HFF-Myc (cell line): ENCODE results near the gene ASPG.

Source experiments
- DNase-seq: peaks from one replicate; pipeline ENCODE4 v3.0.0-alpha.2; 2011; ENCODE audit warnings: low read depth; ENCODE audit errors: extremely low read depth
- H3K4me3 ChIP-seq: replicated peaks from 2 replicates; pipeline ENCODE4 v1.5.1; 2011; ENCODE audit warnings: low read depth, mild to moderate bottlenecking, control low read depth, low read length
- CTCF ChIP-seq: IDR thresholded peaks from 2 replicates; pipeline ENCODE4 v1.5.1; 2012; ENCODE audit warnings: mild to moderate bottlenecking, low read depth, low read length, control low read depth; ENCODE audit errors: missing control alignments

Gene ASPG

GRCh38 chr14:104135904-104136471 is 50.5 kb downstream of the ASPG start:
- TF ChIP-seq CTCF, result no peak
- peak overlapping the region; percentile 40 for H3K4me3 ChIP-seq
- DNase-seq, result no peak

DNA sequence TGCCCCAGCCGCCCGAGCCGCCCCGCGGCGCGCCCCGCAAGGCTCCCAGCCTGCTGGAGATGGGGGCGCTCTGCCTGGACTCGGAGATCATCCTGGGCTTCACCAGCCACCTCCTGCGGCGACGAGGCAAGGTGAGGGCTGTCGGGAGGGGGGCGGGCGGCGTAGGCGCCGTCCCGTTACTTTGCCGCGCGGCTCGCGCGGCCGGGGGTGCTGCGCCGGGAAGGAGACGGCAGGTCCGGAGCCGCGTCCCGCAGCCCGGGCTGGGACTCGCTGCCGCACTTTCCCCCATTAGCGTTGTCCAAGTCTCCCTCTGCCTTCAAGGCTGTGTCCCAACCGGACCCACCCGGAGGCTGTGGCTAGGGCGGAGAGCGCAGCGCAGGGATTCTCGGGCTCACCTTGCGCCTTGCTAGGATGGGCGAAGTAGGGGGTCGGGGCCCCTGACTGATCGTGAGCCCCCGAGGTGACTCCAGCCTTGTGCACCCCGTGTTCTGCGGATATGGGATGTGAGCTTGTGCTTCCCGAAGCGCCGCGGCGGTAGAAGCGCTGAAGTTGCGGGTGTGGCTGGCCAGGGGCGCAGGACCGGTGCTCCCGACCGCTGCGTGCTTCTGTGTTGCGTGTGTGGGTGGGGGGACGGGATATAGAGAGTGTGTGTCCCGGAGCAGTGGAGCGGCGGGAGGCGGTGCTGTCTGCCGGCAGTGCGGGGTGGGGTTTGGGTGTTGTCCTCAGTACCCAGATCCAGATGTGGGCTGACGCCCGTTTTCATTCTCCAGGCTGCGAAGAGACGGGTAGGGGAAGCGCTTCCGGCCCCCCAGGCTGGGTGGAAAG is 51.2 kb downstream of the ASPG start:
- no peak for TF ChIP-seq CTCF
- H3K4me3 ChIP-seq, result peak overlapping the region; percentile 40
- DNase-seq, result no peak

GRCh38 chr14:104137297-104138097 is 52.0 kb downstream of the ASPG start:
- peak overlapping the region; percentile 65 for H3K4me3 ChIP-seq

DNA sequence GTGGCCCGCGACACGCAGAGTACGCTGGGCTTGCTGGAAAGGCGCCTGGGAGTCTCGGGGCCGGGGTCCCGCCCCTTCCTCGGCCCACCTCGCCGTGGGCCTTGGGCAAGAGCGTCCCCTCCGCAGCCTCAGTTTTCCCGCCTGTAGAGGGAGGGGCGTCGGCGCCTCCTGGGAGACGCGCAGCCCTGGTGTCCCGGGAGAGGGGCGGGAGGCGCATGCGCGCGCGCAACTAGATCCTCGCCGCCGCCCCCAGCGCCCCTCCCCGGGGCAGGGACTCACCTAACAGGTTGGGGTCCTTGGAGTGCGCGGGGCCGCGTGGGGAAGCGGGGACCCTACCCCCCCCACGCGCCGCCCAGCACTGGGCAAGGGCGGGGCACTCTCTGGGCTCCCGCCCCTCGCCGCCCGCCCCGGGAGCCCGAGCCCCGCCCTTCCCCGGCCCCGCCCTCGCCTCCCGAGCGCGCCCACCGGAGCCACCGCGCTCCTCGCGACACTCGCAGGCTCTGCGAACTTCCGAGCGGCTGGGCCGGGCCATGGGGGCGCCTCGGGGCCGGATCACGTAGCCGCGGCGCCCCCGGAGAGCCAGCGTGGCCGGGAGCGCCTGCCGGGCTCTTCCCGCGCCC is 52.7 kb downstream of the ASPG start, which contains the start of gene KIF26A:
TSS of gene KIF26A (plus strand) at position 490 of the 620 bp plus-strand sequence. CDS start 136 bp downstream, outside the sequence.
- H3K4me3 ChIP-seq, result peak within 1 kb of the TSS; percentile 65
- DNase-seq, result no peak
- no peak for TF ChIP-seq CTCF

More at GRCh38 chr14:104137297-104138097, 52.0 kb downstream of the ASPG start:
- DNase-seq, result no peak
- peak; percentile 70 for TF ChIP-seq CTCF

- no peak for TF ChIP-seq CTCF
- no peak for DNase-seq
- peak overlapping the region; percentile 65 for H3K4me3 ChIP-seq
Observed at GRCh38 chr14:104138718-104139459, 53.4 kb downstream of the ASPG start.
